IMR-90 (cell line): ENCODE measurements around the gene SSR1. TPM values are rescaled to one million over a fixed set of nuclear protein-coding genes. Genes with fewer than 3 reads are reported as not detected.

Experiments used
- ATAC-seq: fragments of 200-7000 bp; cut with Tn5 transposase; 2 replicates; pipeline ENCODE4 v1.9.1; 2020; ENCODE audit warnings: low read depth, mild to moderate bottlenecking, moderate library complexity
- BruUV-seq: library from RNA; stranded (reverse); fragments of 400-500 nt; replicated peaks from 2 replicates; lab custom pipeline; 2021; lab: Mats Ljungman, UMichigan
- CTCF ChIA-PET: fragments of 300-600 bp; formaldehyde crosslinking; extraction: SDS; loops from one replicate; lab custom pipeline; 2021; ENCODE audit warnings: antibody characterized with exemption; lab: Yijun Ruan, JAX
- POLR2A ChIA-PET: fragments of 300-600 bp; sonication (Branson Sonifier 250); formaldehyde crosslinking; loops from one replicate; lab custom pipeline; 2022; ENCODE audit warnings: antibody characterized with exemption; ENCODE audit not compliant: unreplicated experiment; lab: Charles Lee
- DNase-seq: peaks from one replicate; pipeline ENCODE4 v3.0.0; 2013
- H2AFZ ChIP-seq: replicated peaks from 2 replicates; pipeline ENCODE3; 2013; ENCODE audit warnings: low read length, mild to moderate bottlenecking; ENCODE audit not compliant: poor library complexity
- H2AK5ac ChIP-seq: 2 replicates; pipeline ENCODE4 v1.6.1; 2013; ENCODE audit warnings: low read depth, low read length, inconsistent platforms
- H2AK9ac ChIP-seq: replicated peaks from 2 replicates; pipeline ENCODE3; 2013; ENCODE audit warnings: mild to moderate bottlenecking, low read depth, low read length, moderate library complexity; ENCODE audit not compliant: poor library complexity
- H2BK120ac ChIP-seq: 2 replicates; pipeline ENCODE4 v1.6.1; 2013; ENCODE audit warnings: low read depth, low read length, inconsistent platforms
- H2BK15ac ChIP-seq: 3 replicates; pipeline ENCODE4 v1.6.1; 2013; ENCODE audit warnings: low read depth, low read length, inconsistent platforms
- H2BK20ac ChIP-seq: 2 replicates; pipeline ENCODE4 v1.6.1; 2013; ENCODE audit warnings: low read depth, mild to moderate bottlenecking, inconsistent platforms, low read length, moderate library complexity
- H2BK5ac ChIP-seq: 2 replicates; pipeline ENCODE4 v1.6.1; 2013; ENCODE audit warnings: mild to moderate bottlenecking, low read depth, low read length, inconsistent platforms; ENCODE audit not compliant: poor library complexity, severe bottlenecking
- H3K14ac ChIP-seq: replicated peaks from 2 replicates; pipeline ENCODE4 v1.6.1; 2013; ENCODE audit warnings: low read depth, low read length, inconsistent platforms
- H3K18ac ChIP-seq: 2 replicates; pipeline ENCODE4 v1.6.1; 2013; ENCODE audit warnings: low read depth, low read length, control low read depth
- H3K23ac ChIP-seq: 2 replicates; pipeline ENCODE4 v1.6.1; 2013; ENCODE audit warnings: low read depth, low read length, inconsistent platforms
- H3K27ac ChIP-seq: 2 replicates; pipeline ENCODE4 v1.5.1; 2013; ENCODE audit warnings: mild to moderate bottlenecking, control low read depth, low read length; ENCODE audit not compliant: insufficient read depth
- H3K27me3 ChIP-seq: 2 replicates; pipeline ENCODE4 v1.6.1; 2013; ENCODE audit warnings: low read length; ENCODE audit not compliant: control insufficient read depth, insufficient read depth
- H3K36me3 ChIP-seq: 2 replicates; pipeline ENCODE4 v1.6.1; 2013; ENCODE audit warnings: low read length, mixed read lengths; ENCODE audit not compliant: control insufficient read depth, insufficient read depth
- H3K4ac ChIP-seq: 2 replicates; pipeline ENCODE4 v1.6.1; 2013; ENCODE audit warnings: low read depth, low read length, inconsistent platforms
- H3K4me1 ChIP-seq: 2 replicates; pipeline ENCODE4 v1.6.1; 2013; ENCODE audit warnings: low read length, mixed read lengths; ENCODE audit not compliant: control insufficient read depth, insufficient read depth
- H3K4me2 ChIP-seq: 2 replicates; pipeline ENCODE4 v1.6.1; 2013; ENCODE audit warnings: low read depth, mild to moderate bottlenecking, control low read depth, low read length, moderate library complexity
- H3K4me3 ChIP-seq: 2 replicates; pipeline ENCODE4 v1.5.1; 2013; ENCODE audit warnings: low read depth, mild to moderate bottlenecking, control low read depth, low read length, moderate library complexity; ENCODE audit not compliant: insufficient read depth
- H3K56ac ChIP-seq: 2 replicates; pipeline ENCODE4 v1.6.1; 2013; ENCODE audit warnings: low read length, inconsistent platforms; ENCODE audit not compliant: insufficient read depth; ENCODE audit errors: extremely low read depth
- H3K79me1 ChIP-seq, 2 experiments: 2 replicates each; pipeline ENCODE4 v1.6.1; 2013; ENCODE audit warnings: low read length in 2 of 2, inconsistent platforms in 1 of 2, low read depth in 1 of 2
- H3K9ac ChIP-seq: 2 replicates; pipeline ENCODE4 v1.6.1; 2013; ENCODE audit warnings: low read depth, low read length, control low read depth
- H3K9me1 ChIP-seq: 2 replicates; pipeline ENCODE4 v1.6.1; 2013; ENCODE audit warnings: low read length, inconsistent platforms; ENCODE audit not compliant: insufficient read depth
- H3K9me3 ChIP-seq: 2 replicates; pipeline ENCODE4 v1.6.1; 2013; ENCODE audit warnings: low read length; ENCODE audit not compliant: control insufficient read depth, insufficient read depth
- H4K20me1 ChIP-seq: 2 replicates; pipeline ENCODE4 v1.6.1; 2013; ENCODE audit warnings: low read length, inconsistent platforms; ENCODE audit not compliant: insufficient read depth
- H4K5ac ChIP-seq: 2 replicates; pipeline ENCODE4 v1.6.1; 2013; ENCODE audit warnings: mild to moderate bottlenecking, low read depth, low read length, control low read depth
- H4K8ac ChIP-seq, 2 experiments: 2 replicates each; pipeline ENCODE4 v1.6.1; 2013; ENCODE audit warnings: low read depth in 2 of 2, low read length in 2 of 2, control low read depth in 1 of 2, inconsistent platforms in 1 of 2
- H4K91ac ChIP-seq: 2 replicates; pipeline ENCODE4 v1.6.1; 2013; ENCODE audit warnings: low read depth, low read length, inconsistent platforms; ENCODE audit not compliant: insufficient read depth
- CEBPB ChIP-seq: IDR thresholded peaks from 2 replicates; pipeline ENCODE4 v1.6.1; 2012; ENCODE audit warnings: low read depth, low read length, improper control_type of control experiment
- CHD1 ChIP-seq: IDR thresholded peaks from 2 replicates; pipeline ENCODE4 v1.6.1; 2012; ENCODE audit warnings: low read depth, low read length, improper control_type of control experiment
- FOS ChIP-seq: fragments of 150-350 bp; IDR thresholded peaks from 2 replicates; pipeline ENCODE4 v1.6.1; 2016; ENCODE audit warnings: low read depth, low read length
- MAFK ChIP-seq: IDR thresholded peaks from 2 replicates; pipeline ENCODE4 v1.6.1; 2012; ENCODE audit warnings: low read depth, low read length, improper control_type of control experiment
- POLR2A ChIP-seq: IDR thresholded peaks from 2 replicates; pipeline ENCODE4 v1.6.1; 2012; ENCODE audit warnings: mild to moderate bottlenecking, low read depth, low read length
- RCOR1 ChIP-seq: IDR thresholded peaks from 2 replicates; pipeline ENCODE4 v1.6.1; 2012; ENCODE audit warnings: mild to moderate bottlenecking, low read length, improper control_type of control experiment; ENCODE audit not compliant: insufficient replicate concordance
- RFX5 ChIP-seq: IDR thresholded peaks from 2 replicates; pipeline ENCODE4 v1.8.0; 2012; ENCODE audit warnings: low read depth, mild to moderate bottlenecking, low read length, moderate library complexity
- WGBS, 2 experiments: methylation state at CpG; one replicate each; pipeline versions ENCODE4 v1.1.5 to v1.1.7; 2013; ENCODE audit warnings: missing lambda C conversion rate in 2 of 2; ENCODE audit not compliant: insufficient read length in 1 of 2; ENCODE audit errors: extremely low coverage in 2 of 2; 5-methylcytosine and 5-hydroxymethylcytosine counted together
- dilution Hi-C: fragments of 300-500 bp; cut with HindIII; formaldehyde crosslinking; loops from one replicate; pipeline ENCODE4 v1.14.3; 2018; ENCODE audit warnings: low sequenced_read_pairs; ENCODE audit not compliant: unreplicated experiment
- in situ Hi-C: fragments of 300-500 bp; cut with MboI; formaldehyde crosslinking; loops from 3 replicates; pipeline ENCODE4 v1.14.3; 2019; ENCODE audit warnings: low sequenced_read_pairs, inconsistent platforms, mixed read lengths
- intact Hi-C: fragments of 100-400 bp; cut with micrococcal nuclease; formaldehyde crosslinking; loops from 2 replicates; pipeline ENCODE4 v1.10.0; 2022
- polyA plus RNA-seq, 3 experiments: library from polyadenylated mRNA; depleted of rRNA; stranded (reverse); fragments of >200 nt; gene quantifications; 2 replicates each; pipeline ENCODE4 v1.2.3, GENCODE V29; 2012; ENCODE audit warnings: low replicate concordance in 1 of 3
- total RNA-seq: library from RNA; depleted of rRNA; stranded (reverse); fragments of >200 nt; gene quantifications from 2 replicates; pipeline ENCODE4 v1.2.3, GENCODE V29; 2012
- TF ChIP-seq, protein P1 (sequence below): fragments of 150-350 bp; IDR thresholded peaks from 2 replicates; pipeline ENCODE4 v1.6.1; 2016; ENCODE audit warnings: low read depth, mild to moderate bottlenecking, low read length, moderate library complexity, borderline replicate concordance

SSR1 gene
- total and polyA plus RNA-seq, 2 of the 4 experiments (the other 2 are of a cell fraction): 110 to 120 TPM

GRCh38 chr6:7235712-7236305, 77.2 kb downstream of the SSR1 start:
- no peak overlapping the region for H3K4me3 ChIP-seq
- no peak overlapping the region for H3K4me2 ChIP-seq
- no peak overlapping the region for H2AK5ac ChIP-seq
- no peaks in the 10 kb centered on the region for H3K9me3 ChIP-seq
- H3K23ac ChIP-seq: no peak overlapping the region
- POLR2A ChIA-PET: no interaction called here
- no peak overlapping the region for H4K91ac ChIP-seq
- TF ChIP-seq, protein P1, sequence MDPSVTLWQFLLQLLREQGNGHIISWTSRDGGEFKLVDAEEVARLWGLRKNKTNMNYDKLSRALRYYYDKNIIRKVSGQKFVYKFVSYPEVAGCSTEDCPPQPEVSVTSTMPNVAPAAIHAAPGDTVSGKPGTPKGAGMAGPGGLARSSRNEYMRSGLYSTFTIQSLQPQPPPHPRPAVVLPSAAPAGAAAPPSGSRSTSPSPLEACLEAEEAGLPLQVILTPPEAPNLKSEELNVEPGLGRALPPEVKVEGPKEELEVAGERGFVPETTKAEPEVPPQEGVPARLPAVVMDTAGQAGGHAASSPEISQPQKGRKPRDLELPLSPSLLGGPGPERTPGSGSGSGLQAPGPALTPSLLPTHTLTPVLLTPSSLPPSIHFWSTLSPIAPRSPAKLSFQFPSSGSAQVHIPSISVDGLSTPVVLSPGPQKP: no peak
- TF ChIP-seq FOS (no peak), RCOR1 (no peak), MAFK (no peak), CHD1 (no peak), RFX5 (no peak), POLR2A (no peak), CEBPB (no peak)
- no peaks in the 10 kb centered on the region for H3K27me3 ChIP-seq
- H2BK120ac ChIP-seq: no peak overlapping the region
- dilution Hi-C loops (no loop called here), in situ Hi-C loops (no loop called here), intact Hi-C loops (loop anchor here (2.0 kb wide), 1 partner anchor 511 kb away; no protein-coding TSS in a partner anchor)
- no peak overlapping the region for H3K4ac ChIP-seq
- H2AFZ ChIP-seq: no peak overlapping the region
- no peak overlapping the region for H3K56ac ChIP-seq
- H3K14ac ChIP-seq: no peak overlapping the region
- DNase-seq: no peak
- CTCF ChIA-PET: no interaction called here
- no peak overlapping the region for H2BK5ac ChIP-seq
- peaks cover 44 to 72% of the 10 kb centered on the region in 2 experiments for H3K79me1 ChIP-seq
- peaks cover 12% of the 10 kb centered on the region for H3K9me1 ChIP-seq
- peaks cover 31% of the 10 kb centered on the region for H3K36me3 ChIP-seq
- H3K27ac ChIP-seq: no peak overlapping the region
- no peak for ATAC-seq
- no peak overlapping the region for H2BK20ac ChIP-seq
- no peak overlapping the region for H4K5ac ChIP-seq
- no peak overlapping the region for H2BK15ac ChIP-seq
- H3K9ac ChIP-seq: no peak overlapping the region
- H2AK9ac ChIP-seq: peak overlapping the region; percentile 46
- no peak overlapping the region for H3K18ac ChIP-seq
- H4K8ac ChIP-seq: no peak overlapping the region
- peaks cover 5% of the 10 kb centered on the region for H3K4me1 ChIP-seq
- WGBS, 2 experiments: no CpG with 5 or more reads among the region's 9 CpGs
- BruUV-seq: no TSS peak
- H4K20me1 ChIP-seq: peaks cover 35% of the 10 kb centered on the region; the same call in 1 of the 2 replicates
